Activated CD4-positive, CD25-positive, alpha-beta regulatory T cell treated with anti-CD3 and anti-CD28 coated beads, Interleukin-2, amount 50 U/mL, for 24 hours (primary cell): ENCODE results near the gene DNAI2.
"Not testable (repeated sequence)": the region's sequence is repeated elsewhere in the genome, so short reads cannot be mapped to it uniquely, and the experiment has no call there.

Experiments
- ATAC-seq, 2 donors: fragments of 150-1000 bp; cut with Tn5 transposase; one replicate each; pipeline ENCODE4 v1.10.0; 2021; ENCODE audit warnings: mild to moderate bottlenecking in 1 of 2, moderate library complexity in 1 of 2

The DNAI2 gene

GRCh38 chr17:74245871-74246270 is 28.2 kb upstream of the DNAI2 start:
- no peak for ATAC-seq

- ATAC-seq = no peak
These were observed 24.3 kb upstream of the DNAI2 start for GRCh38 chr17:74249590-74250270.

GRCh38 chr17:74250324-74250995 is 23.6 kb upstream of the DNAI2 start:
- ATAC-seq = no peak

- ATAC-seq = no peak
These were observed 23.0 kb upstream of the DNAI2 start for GRCh38 chr17:74251051-74251450.

GRCh38 chr17:74251569-74251968 is 22.5 kb upstream of the DNAI2 start:
- ATAC-seq = no peak

GRCh38 chr17:74252211-74252610 is 21.8 kb upstream of the DNAI2 start:
- ATAC-seq = no peak

- ATAC-seq = no peak
These were observed 21.0 kb upstream of the DNAI2 start for GRCh38 chr17:74253036-74253435.

GRCh38 chr17:74257311-74257710 is 16.7 kb upstream of the DNAI2 start:
- ATAC-seq = no peak

GRCh38 chr17:74259667-74260524 is 14.1 kb upstream of the DNAI2 start:
- no peak for ATAC-seq

GRCh38 chr17:74260525-74260850 is 13.5 kb upstream of the DNAI2 start:
- no peak for ATAC-seq

GRCh38 chr17:74262601-74263000 is 11.4 kb upstream of the DNAI2 start:
- ATAC-seq = no peak

GRCh38 chr17:74267054-74267453 is 7.0 kb upstream of the DNAI2 start:
- not testable (repeated sequence) for ATAC-seq

- ATAC-seq = no peak
These were observed 6.5 kb upstream of the DNAI2 start for GRCh38 chr17:74267579-74267978.

- no peak for ATAC-seq
These were observed 6.0 kb upstream of the DNAI2 start for GRCh38 chr17:74267987-74268499.

- ATAC-seq = no peak
These were observed 5.5 kb upstream of the DNAI2 start for GRCh38 chr17:74268558-74268957.

GRCh38 chr17:74270333-74270732 is 3.7 kb upstream of the DNAI2 start:
- no peak for ATAC-seq

GRCh38 chr17:74271281-74271680 is 2.8 kb upstream of the DNAI2 start:
- ATAC-seq = no peak

GRCh38 chr17:74271901-74272561 is 2.0 kb upstream of the DNAI2 start:
- ATAC-seq = no peak

- no peak for ATAC-seq
These were observed 1.3 kb upstream of the DNAI2 start for GRCh38 chr17:74272731-74273201.

GRCh38 chr17:74274709-74275340 is 791 bp downstream of the DNAI2 start:
- no peak for ATAC-seq

- no peak for ATAC-seq
These were observed 2.0 kb downstream of the DNAI2 start for GRCh38 chr17:74276051-74276476.

GRCh38 chr17:74276541-74277009 is 2.5 kb downstream of the DNAI2 start:
- no peak for ATAC-seq
